GM12864 (cell line): ENCODE measurements around the gene CERS3.

ENCODE experiments used
- DNase-seq: peaks from one replicate; pipeline ENCODE4 v3.0.0-alpha.2; 2011; ENCODE audit warnings: low read depth
- H3K4me3 ChIP-seq: 2 replicates; pipeline ENCODE4 v1.5.1; 2011; ENCODE audit warnings: mild to moderate bottlenecking, low read depth, low read length, control low read depth
- CTCF ChIP-seq: IDR thresholded peaks from 2 replicates; pipeline ENCODE4 v1.5.1; 2011; ENCODE audit warnings: low read depth, mild to moderate bottlenecking, moderate library complexity, low read length, control low read depth, inconsistent platforms; ENCODE audit errors: missing control alignments

The CERS3 gene

GRCh38 chr15:100434561-100434960 lies 94.2 kb downstream of the CERS3 start:
- H3K4me3 ChIP-seq, result no peak overlapping the region
- DNase-seq, result no peak
- no peak for TF ChIP-seq CTCF

- no peak for TF ChIP-seq CTCF
- DNase-seq, result no peak
- H3K4me3 ChIP-seq, result no peak overlapping the region
Measured at GRCh38 chr15:100434038-100434437, 94.7 kb downstream of the CERS3 start.

GRCh38 chr15:100433304-100433703 lies 95.4 kb downstream of the CERS3 start:
- DNase-seq, result no peak
- TF ChIP-seq CTCF, result no peak
- H3K4me3 ChIP-seq, result no peak overlapping the region

- DNase-seq, result no peak
- H3K4me3 ChIP-seq, result no peak overlapping the region
- no peak for TF ChIP-seq CTCF
Measured at GRCh38 chr15:100430411-100430810, 98.3 kb downstream of the CERS3 start.

GRCh38 chr15:100429116-100429728 lies 99.5 kb downstream of the CERS3 start:
- DNase-seq, result no peak
- no peak overlapping the region for H3K4me3 ChIP-seq
- TF ChIP-seq CTCF, result no peak

GRCh38 chr15:100426937-100427336 lies 101.8 kb downstream of the CERS3 start:
- H3K4me3 ChIP-seq, result no peak overlapping the region
- TF ChIP-seq CTCF, result no peak
- DNase-seq, result no peak

- no peak for TF ChIP-seq CTCF
- DNase-seq, result no peak
- no peak overlapping the region for H3K4me3 ChIP-seq
Measured at GRCh38 chr15:100405179-100405578, 123.6 kb downstream of the CERS3 start.
